ENCODE results near the gene SLC5A2. TPM values are rescaled to one million over a fixed set of nuclear protein-coding genes. Genes with fewer than 3 reads are reported as not detected.

The SLC5A2 gene
- 0.06 TPM in 1 of 2 replicates, not detected in the other for total RNA-seq

GRCh38 chr16:31483081-31483480 is at the start of gene SLC5A2:
TSS of gene SLC5A2 (plus strand) at chr16:31483123. CDS start at chr16:31483137, 14 bp downstream.

GRCh38 chr16:31458844-31459686 is 23.9 kb upstream of the SLC5A2 start, which contains the start of gene ARMC5:
TSS of gene ARMC5 (plus strand) at chr16:31459501. CDS start at chr16:31459525, 24 bp downstream.

GRCh38 chr16:31471875-31472708 is 10.8 kb upstream of the SLC5A2 start, which contains the start of gene TGFB1I1:
TSS of gene TGFB1I1 (plus strand) at chr16:31472152. CDS start at chr16:31472189, 37 bp downstream.

GRCh38 chr16:31507929-31508705 is 25.2 kb downstream of the SLC5A2 start, which contains the start of gene RUSF1:
TSS of gene RUSF1 (minus strand) at chr16:31508391. CDS start at chr16:31508373, 18 bp downstream.

GRCh38 chr16:31527734-31528274 is 44.9 kb downstream of the SLC5A2 start, which contains the start of gene AHSP:
TSS of gene AHSP (plus strand) at chr16:31527900. CDS start at chr16:31528140, 240 bp downstream.

Other genes with a start within 250 kb of the SLC5A2 start
- gene ITGAM, start 223.1 kb upstream of the SLC5A2 start, total RNA-seq: 0.25 TPM in 1 of 2 replicates, not detected in the other
- gene ITGAX, start 127.9 kb upstream of the SLC5A2 start, total RNA-seq: 0.16 and 0.31 TPM in 2 replicates
- gene ITGAD, start 89.8 kb upstream of the SLC5A2 start, total RNA-seq: not detected in 2 replicates
- not detected in 2 replicates for gene COX6A2, start 54.8 kb upstream of the SLC5A2 start, total RNA-seq
- under 0.01 and 0.06 TPM in 2 replicates for gene ZNF843, start 40.3 kb upstream of the SLC5A2 start, total RNA-seq
- 11.8 and 14.4 TPM in 2 replicates for gene ARMC5, start 23.6 kb upstream of the SLC5A2 start, total RNA-seq
- 18.6 and 21.7 TPM in 2 replicates for gene TGFB1I1, start 11.0 kb upstream of the SLC5A2 start, total RNA-seq
- gene RUSF1, start 25.3 kb downstream of the SLC5A2 start, total RNA-seq: 17.6 and 54.4 TPM in 2 replicates
- gene AHSP, start 44.8 kb downstream of the SLC5A2 start, total RNA-seq: not detected in 2 replicates

Measured in bladder microvascular endothelial cell (primary cell).